DMS53 (cell line): ENCODE measurements around the gene HCST.

ENCODE experiments used
- DNase-seq: peaks from one replicate; lab custom pipeline; 2025; lab: John Stamatoyannopoulos, UW

HCST gene

GRCh38 chr19:35937345-35938281 lies 35.3 kb downstream of the HCST start:
- DNase-seq: peak; percentile 51

- DNase-seq: no peak
Observed at GRCh38 chr19:35938282-35939224, 36.2 kb downstream of the HCST start.

- no peak for DNase-seq
Observed at GRCh38 chr19:35939307-35940077, 37.2 kb downstream of the HCST start.

GRCh38 chr19:35940078-35940775 lies 37.9 kb downstream of the HCST start:
- no peak for DNase-seq

GRCh38 chr19:35940839-35941238 lies 38.5 kb downstream of the HCST start:
- DNase-seq: no peak

- DNase-seq: no peak
Observed at GRCh38 chr19:35942235-35942634, 39.9 kb downstream of the HCST start.

GRCh38 chr19:35943321-35944301 lies 41.3 kb downstream of the HCST start:
- no peak for DNase-seq

- DNase-seq: no peak
Observed at GRCh38 chr19:35944556-35944955, 42.2 kb downstream of the HCST start.

- DNase-seq: no peak
Observed at GRCh38 chr19:35945121-35945790, 42.9 kb downstream of the HCST start.

- no peak for DNase-seq
Observed at GRCh38 chr19:35946203-35946602, 43.9 kb downstream of the HCST start.

GRCh38 chr19:35949131-35949530 lies 46.8 kb downstream of the HCST start:
- DNase-seq: peak; percentile 40
